K562 (cell line): ENCODE data around the gene SDF4. TPM values are rescaled to one million over a fixed set of nuclear protein-coding genes. Genes with fewer than 3 reads are reported as not detected.
A peak's percentile ranks its signal among the peaks of the same experiment; 100 is the strongest.

Source experiments
- FOXK1 ChIP-seq: sonication (generic); formaldehyde crosslinking; IDR thresholded peaks from 2 replicates; pipeline ENCODE4 v1.8.0; 2022; ENCODE audit warnings: missing genetic modification reagents, mild to moderate bottlenecking, borderline replicate concordance
- FOXM1 ChIP-seq, 2 experiments: fragments of 450-650 bp in 1 of 2; sonication (generic) in 1 of 2; formaldehyde crosslinking in 1 of 2; IDR thresholded peaks; 2 replicates each; pipeline versions ENCODE4 v1.6.1 to v1.9.0; 2017 to 2022; ENCODE audit warnings: low read depth in 2 of 2, mild to moderate bottlenecking in 2 of 2, missing genetic modification reagents in 1 of 2, moderate library complexity in 1 of 2
- GATA2 ChIP-seq: sonication (generic); formaldehyde crosslinking; IDR thresholded peaks from 2 replicates; pipeline ENCODE4 v1.4.0; 2020; ENCODE audit warnings: mild to moderate bottlenecking, missing genetic modification reagents
- GATAD2B ChIP-seq: fragments of 450-650 bp; IDR thresholded peaks from 2 replicates; pipeline ENCODE4 v1.6.1; 2017; ENCODE audit warnings: mild to moderate bottlenecking, borderline replicate concordance
- HSF4 ChIP-seq: fragments of 250-450 bp; sonication (Bioruptor Pico); IDR thresholded peaks from 2 replicates; pipeline ENCODE4 v2.1.2; 2022; ENCODE audit warnings: mild to moderate bottlenecking, moderate library complexity, borderline replicate concordance
- MTA3 ChIP-seq: fragments of 450-650 bp; formaldehyde crosslinking; IDR thresholded peaks from 2 replicates; pipeline ENCODE4 v1.6.1; 2017; ENCODE audit warnings: mild to moderate bottlenecking, borderline replicate concordance
- NCOA6 ChIP-seq: fragments of 450-650 bp; IDR thresholded peaks from 2 replicates; pipeline ENCODE4 v1.6.1; 2017; ENCODE audit warnings: mild to moderate bottlenecking
- POLR2B ChIP-seq: fragments of 450-650 bp; IDR thresholded peaks from 2 replicates; pipeline ENCODE4 v1.6.1; 2018; ENCODE audit warnings: low read depth; ENCODE audit not compliant: partially characterized antibody
- POLR2H ChIP-seq: IDR thresholded peaks from 2 replicates; pipeline ENCODE4 v1.6.1; 2016; ENCODE audit warnings: missing genetic modification characterization, low read depth, mild to moderate bottlenecking, control low read depth, missing compliant biosample characterization, moderate library complexity
- POLR3G ChIP-seq: IDR thresholded peaks from 2 replicates; pipeline ENCODE4 v1.6.1; 2011; ENCODE audit not compliant: insufficient read length, insufficient replicate concordance; ENCODE audit errors: extremely low read depth
- SMAD4 ChIP-seq: fragments of 250-450 bp; sonication (Bioruptor Pico); conservative IDR thresholded peaks from 2 replicates; pipeline ENCODE4 v1.8.0; 2021; ENCODE audit warnings: inconsistent platforms, mild to moderate bottlenecking, moderate library complexity
- TBL1XR1 ChIP-seq, 2 experiments: IDR thresholded peaks; 2 replicates each; pipeline ENCODE4 v1.6.1; 2012; ENCODE audit warnings: improper control_type of control experiment in 2 of 2, low read length in 2 of 2, mild to moderate bottlenecking in 1 of 2
- TGIF2 ChIP-seq: sonication (generic); formaldehyde crosslinking; IDR thresholded peaks from 2 replicates; pipeline ENCODE4 v1.8.1; 2022; ENCODE audit warnings: mild to moderate bottlenecking, missing genetic modification reagents, moderate library complexity
- XRCC5 ChIP-seq: fragments of 200-400 bp; formaldehyde crosslinking; IDR thresholded peaks from 2 replicates; pipeline ENCODE4 v1.6.1; 2017; ENCODE audit warnings: low read depth, mild to moderate bottlenecking, low read length
- ZNF121 ChIP-seq: sonication (generic); formaldehyde crosslinking; conservative IDR thresholded peaks from 2 replicates; pipeline ENCODE4 v1.8.0; 2022; ENCODE audit warnings: missing genetic modification reagents
- polyA plus RNA-seq, 8 experiments: library from polyadenylated mRNA; depleted of rRNA in 4 of 8; stranded (reverse) in 5 of 8; unstranded in 3 of 8; fragments of >200 nt; fragmentation: Nextera tagmentation in 2 of 8; fragmentation: Illumina TruSeq in 1 of 8; extraction: Ambion mirVana in 2 of 8; extraction: Trizol in 1 of 8; gene quantifications; 2 replicates each; pipeline versions ENCODE4 v1.2.1 to v1.2.3, GENCODE V29; 2011 to 2014; ENCODE audit warnings: inconsistent platforms in 1 of 8, missing spikeins in 1 of 8
- total RNA-seq, 7 experiments: library from RNA; depleted of rRNA in 6 of 7; stranded (reverse); fragments of >200 nt in 6 of 7; fragmentation: Illumina TruSeq in 2 of 7; extraction: Trizol in 2 of 7; gene quantifications; 2 replicates each; pipeline versions ENCODE4 v1.2.1 to v1.2.3, GENCODE V29; 2011 to 2021; ENCODE audit warnings: low replicate concordance in 1 of 7
- TF ChIP-seq, protein P1 (sequence below): fragments of 250-450 bp; sonication (Bioruptor Pico); IDR thresholded peaks from 2 replicates; pipeline ENCODE4 v1.5.1; 2021; ENCODE audit warnings: mild to moderate bottlenecking
- TF ChIP-seq, protein P2 (sequence below): fragments of 250-450 bp; sonication (Bioruptor Pico); IDR thresholded peaks from 2 replicates; pipeline ENCODE4 v1.4.0; 2020; ENCODE audit warnings: borderline replicate concordance
- TF ChIP-seq, protein P3 (sequence below): sonication (generic); formaldehyde crosslinking; IDR thresholded peaks from 2 replicates; pipeline ENCODE4 v1.8.0; 2022; ENCODE audit warnings: missing genetic modification reagents, mild to moderate bottlenecking, borderline replicate concordance
- TF ChIP-seq, protein P4 (sequence below): fragments of 450-650 bp; IDR thresholded peaks from 2 replicates; pipeline ENCODE4 v1.6.1; 2018; ENCODE audit warnings: mild to moderate bottlenecking, low read depth; ENCODE audit not compliant: partially characterized antibody

The SDF4 gene
- total and polyA plus RNA-seq, 9 of the 15 experiments (the other 6 are each of a cell fraction or from before 2014, with no cell fraction given), result 0.35 to 160 (median 65.2) TPM

DNA sequence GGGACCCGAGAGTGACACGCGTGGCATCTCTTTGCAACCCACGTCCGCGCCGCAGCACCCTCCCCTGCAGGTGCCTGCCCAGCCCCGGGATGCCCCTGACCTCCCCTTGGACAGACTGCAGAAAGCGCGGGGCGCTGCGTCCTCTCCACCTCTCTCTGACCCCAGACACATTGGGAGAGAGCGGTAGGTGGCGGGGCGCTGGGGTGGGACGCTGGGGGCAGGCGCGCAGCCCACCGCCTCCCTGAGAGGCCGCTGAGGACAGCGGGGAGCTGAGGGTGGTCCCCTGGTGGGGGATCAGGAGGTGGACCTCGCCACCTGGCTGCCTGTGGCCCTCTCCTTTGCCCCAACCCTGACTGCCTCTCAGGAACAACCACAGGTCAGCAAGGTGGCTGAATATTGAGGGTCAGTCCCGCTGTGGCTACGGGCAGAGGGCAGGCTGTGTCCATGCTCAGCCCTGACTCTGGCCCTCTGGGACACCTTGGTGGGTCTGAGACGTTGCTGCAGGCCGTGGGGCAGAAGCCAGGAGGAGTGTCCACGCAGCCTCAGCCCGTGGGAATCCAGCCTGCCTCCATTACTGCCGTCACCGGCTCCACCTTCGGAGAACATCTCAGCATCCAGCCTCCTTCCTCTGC, 42.6 kb upstream of the SDF4 start (continued):
- no peak for TF ChIP-seq POLR2H (tag)
- no peak for TF ChIP-seq ZNF121
- TF ChIP-seq GATAD2B, result no peak
- TF ChIP-seq FOXK1 (CRISPR knock-in tag), result no peak
- TF ChIP-seq, protein P1, sequence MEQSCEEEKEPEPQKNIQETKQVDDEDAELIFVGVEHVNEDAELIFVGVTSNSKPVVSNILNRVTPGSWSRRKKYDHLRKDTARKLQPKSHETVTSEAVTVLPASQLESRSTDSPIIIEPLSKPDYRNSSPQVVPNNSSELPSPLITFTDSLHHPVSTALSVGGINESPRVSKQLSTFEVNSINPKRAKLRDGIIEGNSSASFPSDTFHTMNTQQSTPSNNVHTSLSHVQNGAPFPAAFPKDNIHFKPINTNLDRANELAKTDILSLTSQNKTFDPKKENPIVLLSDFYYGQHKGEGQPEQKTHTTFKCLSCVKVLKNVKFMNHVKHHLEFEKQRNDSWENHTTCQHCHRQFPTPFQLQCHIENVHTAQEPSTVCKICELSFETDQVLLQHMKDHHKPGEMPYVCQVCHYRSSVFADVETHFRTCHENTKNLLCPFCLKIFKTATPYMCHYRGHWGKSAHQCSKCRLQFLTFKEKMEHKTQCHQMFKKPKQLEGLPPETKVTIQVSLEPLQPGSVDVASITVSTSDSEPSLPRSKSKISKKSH (CRISPR knock-in tag), result no peak
- TF ChIP-seq SMAD4 (CRISPR knock-in tag), result no peak
- TF ChIP-seq, protein P2, sequence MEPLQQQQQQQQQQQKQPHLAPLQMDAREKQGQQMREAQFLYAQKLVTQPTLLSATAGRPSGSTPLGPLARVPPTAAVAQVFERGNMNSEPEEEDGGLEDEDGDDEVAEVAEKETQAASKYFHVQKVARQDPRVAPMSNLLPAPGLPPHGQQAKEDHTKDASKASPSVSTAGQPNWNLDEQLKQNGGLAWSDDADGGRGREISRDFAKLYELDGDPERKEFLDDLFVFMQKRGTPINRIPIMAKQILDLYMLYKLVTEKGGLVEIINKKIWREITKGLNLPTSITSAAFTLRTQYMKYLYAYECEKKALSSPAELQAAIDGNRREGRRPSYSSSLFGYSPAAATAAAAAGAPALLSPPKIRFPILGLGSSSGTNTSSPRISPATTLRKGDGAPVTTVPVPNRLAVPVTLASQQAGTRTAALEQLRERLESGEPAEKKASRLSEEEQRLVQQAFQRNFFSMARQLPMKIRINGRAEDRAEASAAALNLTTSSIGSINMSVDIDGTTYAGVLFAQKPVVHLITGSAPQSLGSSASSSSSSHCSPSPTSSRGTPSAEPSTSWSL, result no peak
- TF ChIP-seq TGIF2, result no peak; the same call in 1 of the 2 replicates
- TF ChIP-seq, protein P3, sequence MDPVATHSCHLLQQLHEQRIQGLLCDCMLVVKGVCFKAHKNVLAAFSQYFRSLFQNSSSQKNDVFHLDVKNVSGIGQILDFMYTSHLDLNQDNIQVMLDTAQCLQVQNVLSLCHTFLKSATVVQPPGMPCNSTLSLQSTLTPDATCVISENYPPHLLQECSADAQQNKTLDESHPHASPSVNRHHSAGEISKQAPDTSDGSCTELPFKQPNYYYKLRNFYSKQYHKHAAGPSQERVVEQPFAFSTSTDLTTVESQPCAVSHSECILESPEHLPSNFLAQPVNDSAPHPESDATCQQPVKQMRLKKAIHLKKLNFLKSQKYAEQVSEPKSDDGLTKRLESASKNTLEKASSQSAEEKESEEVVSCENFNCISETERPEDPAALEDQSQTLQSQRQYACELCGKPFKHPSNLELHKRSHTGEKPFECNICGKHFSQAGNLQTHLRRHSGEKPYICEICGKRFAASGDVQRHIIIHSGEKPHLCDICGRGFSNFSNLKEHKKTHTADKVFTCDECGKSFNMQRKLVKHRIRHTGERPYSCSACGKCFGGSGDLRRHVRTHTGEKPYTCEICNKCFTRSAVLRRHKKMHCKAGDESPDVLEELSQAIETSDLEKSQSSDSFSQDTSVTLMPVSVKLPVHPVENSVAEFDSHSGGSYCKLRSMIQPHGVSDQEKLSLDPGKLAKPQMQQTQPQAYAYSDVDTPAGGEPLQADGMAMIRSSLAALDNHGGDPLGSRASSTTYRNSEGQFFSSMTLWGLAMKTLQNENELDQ, result no peak
- TF ChIP-seq HSF4, result no peak
- TF ChIP-seq MTA3, result no peak; the same call in 1 of the 2 replicates
- no peak for TF ChIP-seq GATA2 (CRISPR knock-in tag)
- TF ChIP-seq POLR2B, result peak; percentile 4
- TF ChIP-seq NCOA6, result no peak
- no peak for TF ChIP-seq TBL1XR1 (IDR thresholded peaks at IDR 0.05; ENCODE audit: low read length in 2 of 2)
- TF ChIP-seq, protein P4, sequence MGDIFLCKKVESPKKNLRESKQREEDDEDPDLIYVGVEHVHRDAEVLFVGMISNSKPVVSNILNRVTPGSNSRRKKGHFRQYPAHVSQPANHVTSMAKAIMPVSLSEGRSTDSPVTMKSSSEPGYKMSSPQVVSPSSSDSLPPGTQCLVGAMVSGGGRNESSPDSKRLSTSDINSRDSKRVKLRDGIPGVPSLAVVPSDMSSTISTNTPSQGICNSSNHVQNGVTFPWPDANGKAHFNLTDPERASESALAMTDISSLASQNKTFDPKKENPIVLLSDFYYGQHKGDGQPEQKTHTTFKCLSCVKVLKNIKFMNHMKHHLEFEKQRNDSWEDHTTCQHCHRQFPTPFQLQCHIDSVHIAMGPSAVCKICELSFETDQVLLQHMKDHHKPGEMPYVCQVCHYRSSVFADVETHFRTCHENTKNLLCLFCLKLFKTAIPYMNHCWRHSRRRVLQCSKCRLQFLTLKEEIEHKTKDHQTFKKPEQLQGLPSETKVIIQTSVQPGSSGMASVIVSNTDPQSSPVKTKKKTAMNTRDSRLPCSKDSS, result no peak
- TF ChIP-seq FOXM1 (IDR thresholded peaks at IDR 0.05; ENCODE audit: low read depth), result no peak
- TF ChIP-seq FOXM1 (CRISPR knock-in tag; IDR thresholded peaks at IDR 0.05; ENCODE audit: low read depth), result 0 out of 2 replicates have a peak, but pooled peaks have one; percentile 1
- TF ChIP-seq XRCC5, result no peak
- TF ChIP-seq POLR3G, result no peak
